H9 (cell line): ENCODE results near the gene MAGEB17. TPM values are rescaled to one million over a fixed set of nuclear protein-coding genes. Genes with fewer than 3 reads are reported as not detected.
A peak's percentile ranks its signal among the peaks of the same experiment; 100 is the strongest.

ENCODE experiments used
- DNase-seq: peaks from one replicate; pipeline ENCODE4 v3.0.0-alpha.2; 2017
- H2AFZ ChIP-seq: one replicate; pipeline ENCODE4 v1.6.1; 2013; ENCODE audit warnings: mild to moderate bottlenecking, low read length, control low read depth, moderate library complexity
- H2AK5ac ChIP-seq: 2 replicates; pipeline ENCODE4 v1.6.1; 2013; ENCODE audit warnings: low read length, control low read depth, mixed read lengths; ENCODE audit not compliant: insufficient read length
- H2BK120ac ChIP-seq: one replicate; pipeline ENCODE4 v1.6.1; 2013; ENCODE audit warnings: low read depth, mild to moderate bottlenecking, low read length, control low read depth, inconsistent platforms; ENCODE audit not compliant: poor library complexity, severe bottlenecking
- H2BK12ac ChIP-seq: 2 replicates; pipeline ENCODE4 v1.6.1; 2013; ENCODE audit warnings: low read length, control low read depth, mixed read lengths, low read depth; ENCODE audit not compliant: insufficient read length
- H2BK15ac ChIP-seq: 2 replicates; pipeline ENCODE4 v1.6.1; 2013; ENCODE audit warnings: low read depth, low read length, control low read depth
- H2BK20ac ChIP-seq: one replicate; pipeline ENCODE4 v1.6.1; 2013; ENCODE audit warnings: low read depth, mild to moderate bottlenecking, low read length, control low read depth, inconsistent platforms; ENCODE audit not compliant: poor library complexity, severe bottlenecking
- H2BK5ac ChIP-seq: 2 replicates; pipeline ENCODE4 v1.6.1; 2013; ENCODE audit warnings: low read length, control low read depth, mixed read lengths; ENCODE audit not compliant: insufficient read length
- H3K14ac ChIP-seq: 2 replicates; pipeline ENCODE4 v1.6.1; 2013; ENCODE audit warnings: low read length, control low read depth; ENCODE audit not compliant: insufficient read depth
- H3K18ac ChIP-seq: 2 replicates; pipeline ENCODE4 v1.6.1; 2013; ENCODE audit warnings: low read depth, mild to moderate bottlenecking, mixed read lengths, low read length, control low read depth; ENCODE audit not compliant: insufficient read length
- H3K23ac ChIP-seq: 2 replicates; pipeline ENCODE4 v1.6.1; 2013; ENCODE audit warnings: low read length, control low read depth, mixed read lengths, low read depth; ENCODE audit not compliant: insufficient read length
- H3K23me2 ChIP-seq: 2 replicates; pipeline ENCODE4 v1.6.1; 2013; ENCODE audit warnings: low read depth, mild to moderate bottlenecking, mixed read lengths, low read length, control low read depth; ENCODE audit not compliant: insufficient read length, poor library complexity, severe bottlenecking
- H3K27ac ChIP-seq: 2 replicates; pipeline ENCODE4 v1.5.1; 2013; ENCODE audit warnings: low read length, control low read depth, mixed read lengths, low read depth; ENCODE audit not compliant: insufficient read length
- H3K27me3 ChIP-seq: 2 replicates; pipeline ENCODE4 v1.6.1; 2013; ENCODE audit warnings: low read length, control low read depth, inconsistent platforms; ENCODE audit not compliant: insufficient read depth
- H3K4ac ChIP-seq: 2 replicates; pipeline ENCODE4 v1.6.1; 2013; ENCODE audit warnings: low read depth, mild to moderate bottlenecking, control low read depth, inconsistent platforms, low read length, moderate library complexity
- H3K4me1 ChIP-seq: 2 replicates; pipeline ENCODE4 v1.6.1; 2013; ENCODE audit warnings: low read length, control low read depth, inconsistent platforms; ENCODE audit not compliant: insufficient read depth
- H3K4me2 ChIP-seq: 2 replicates; pipeline ENCODE4 v1.6.1; 2013; ENCODE audit warnings: low read length, control low read depth, mixed read lengths; ENCODE audit not compliant: insufficient read length, insufficient read depth
- H3K56ac ChIP-seq: 2 replicates; pipeline ENCODE4 v1.6.1; 2013; ENCODE audit warnings: low read depth, mild to moderate bottlenecking, mixed read lengths, low read length, control low read depth; ENCODE audit not compliant: insufficient read length
- H3K79me1 ChIP-seq: 2 replicates; pipeline ENCODE4 v1.6.1; 2013; ENCODE audit warnings: low read depth, mild to moderate bottlenecking, moderate library complexity, low read length, control low read depth, inconsistent platforms; ENCODE audit not compliant: insufficient read depth, poor library complexity, severe bottlenecking
- H3K79me2 ChIP-seq: 2 replicates; pipeline ENCODE4 v1.6.1; 2013; ENCODE audit warnings: low read length, control low read depth, inconsistent platforms; ENCODE audit not compliant: insufficient read depth
- H3K9ac ChIP-seq: 2 replicates; pipeline ENCODE4 v1.6.1; 2013; ENCODE audit warnings: low read length, control low read depth, mixed read lengths; ENCODE audit not compliant: insufficient read length; ENCODE audit errors: extremely low read depth
- H3K9me3 ChIP-seq: one replicate; pipeline ENCODE4 v1.6.1; 2013; ENCODE audit warnings: low read depth, low read length, inconsistent platforms; ENCODE audit not compliant: control insufficient read depth
- H3T11ph ChIP-seq: one replicate; pipeline ENCODE4 v1.6.1; 2013; ENCODE audit warnings: mild to moderate bottlenecking, low read length, control low read depth, inconsistent platforms
- H4K20me1 ChIP-seq: one replicate; pipeline ENCODE4 v1.6.1; 2013; ENCODE audit not compliant: control insufficient read depth, insufficient read length, insufficient read depth
- H4K5ac ChIP-seq: 2 replicates; pipeline ENCODE4 v1.6.1; 2013; ENCODE audit warnings: low read depth, mild to moderate bottlenecking, mixed read lengths, low read length, control low read depth; ENCODE audit not compliant: insufficient read length
- H4K8ac ChIP-seq: replicated peaks from 2 replicates; pipeline ENCODE4 v1.6.1; 2013; ENCODE audit warnings: low read length, control low read depth, mixed read lengths, low read depth; ENCODE audit not compliant: insufficient read length
- H4K91ac ChIP-seq: 2 replicates; pipeline ENCODE4 v1.6.1; 2013; ENCODE audit warnings: low read depth, mild to moderate bottlenecking, moderate library complexity, mixed read lengths, low read length, control low read depth; ENCODE audit not compliant: insufficient read length
- H3K27ac Mint-ChIP-seq, 3 experiments: 2 replicates in 2 of 3; 3 replicates in 1 of 3; pipeline ENCODE4 v1.8.0; 2020 to 2021; ENCODE audit warnings: mixed read lengths in 3 of 3, mild to moderate bottlenecking in 1 of 3, moderate library complexity in 1 of 3
- H3K27me3 Mint-ChIP-seq: 2 replicates; pipeline ENCODE4 v1.8.0; 2021; ENCODE audit warnings: low read depth, mild to moderate bottlenecking, moderate library complexity, mixed read lengths
- H3K36me3 Mint-ChIP-seq, 3 experiments: 2 replicates in 2 of 3; 3 replicates in 1 of 3; pipeline ENCODE4 v1.8.0; 2020 to 2021; ENCODE audit warnings: low read depth in 3 of 3, mixed read lengths in 3 of 3; ENCODE audit not compliant: insufficient read depth in 1 of 3
- H3K4me1 Mint-ChIP-seq, 2 experiments: 2 replicates each; pipeline ENCODE4 v1.8.0; 2020; ENCODE audit warnings: mixed read lengths in 2 of 2
- H3K4me3 Mint-ChIP-seq, 2 experiments: 2 replicates in 1 of 2; 3 replicates in 1 of 2; pipeline ENCODE4 v1.8.0; 2020 to 2021; ENCODE audit warnings: mild to moderate bottlenecking in 2 of 2, mixed read lengths in 2 of 2, moderate library complexity in 1 of 2
- H3K9me3 Mint-ChIP-seq, 2 experiments: 2 replicates in 1 of 2; 3 replicates in 1 of 2; pipeline ENCODE4 v1.8.0; 2020; ENCODE audit warnings: mild to moderate bottlenecking in 2 of 2, mixed read lengths in 2 of 2, moderate library complexity in 1 of 2
- total RNA-seq: library from RNA; stranded (reverse); gene quantifications from 2 replicates; pipeline ENCODE4 v1.2.1, GENCODE V29; 2021
- TF ChIP-seq, protein P1 (sequence below): fragments of 200-600 bp; sonication (generic); conservative IDR thresholded peaks from 3 replicates; pipeline ENCODE4 v1.8.0; 2021; ENCODE audit warnings: antibody characterized with exemption, mild to moderate bottlenecking

The MAGEB17 gene
- total RNA-seq, 1 experiment from 2014 or later: 0.74 TPM

DNA sequence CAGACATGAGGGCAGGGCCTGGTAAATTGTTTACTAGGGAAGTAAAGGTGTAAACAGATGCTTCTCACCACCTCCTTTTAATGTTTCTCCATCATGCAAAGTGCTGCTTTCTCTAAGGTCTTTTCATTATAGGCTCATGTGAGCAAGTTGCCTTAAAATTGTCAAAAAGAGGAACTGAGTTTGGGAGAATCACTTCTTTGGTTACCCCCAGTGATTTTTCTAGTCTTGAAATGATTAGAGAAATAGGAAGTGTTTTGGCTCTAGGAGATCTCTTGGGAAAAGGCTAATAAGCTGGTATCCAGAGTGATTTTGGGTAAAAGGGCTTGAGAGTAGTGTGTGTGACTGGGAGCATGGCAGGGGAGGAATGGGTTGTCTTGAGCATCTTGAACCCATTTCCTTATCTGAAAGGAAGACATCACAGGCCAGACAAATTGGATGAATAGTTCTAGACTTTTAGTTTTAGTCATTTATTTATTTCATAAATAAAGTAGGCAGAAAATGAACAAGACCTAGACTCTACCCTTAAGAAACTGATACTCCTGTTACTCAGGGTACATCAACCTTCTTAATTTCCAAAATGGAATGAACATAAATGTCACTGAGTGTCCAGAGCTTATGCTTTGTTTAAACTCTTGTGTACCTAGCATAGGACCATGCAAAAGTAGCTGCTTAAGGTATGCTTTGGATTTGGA lies 29.7 kb upstream of the MAGEB17 start:
- Histone ChIP-seq H2AK5ac (no peak overlapping the region), H3K56ac (no peak overlapping the region), H2AFZ (no peak overlapping the region), H2BK15ac (no peak overlapping the region), H4K8ac (no peak overlapping the region), H3K27me3 (no peaks in the 10 kb centered on the region), H3K9ac (no peak overlapping the region), H2BK120ac (no peak overlapping the region), H3K23me2 (no peaks in the 10 kb centered on the region), H3K27ac (no peak overlapping the region), H4K91ac (no peak overlapping the region), H3K18ac (no peak overlapping the region), H3K4me2 (no peak overlapping the region), H3K79me2 (peaks cover 72% of the 10 kb centered on the region), H4K5ac (no peak overlapping the region), H3T11ph (no peak overlapping the region), H4K20me1 (no peaks in the 10 kb centered on the region), H2BK20ac (no peak overlapping the region), H2BK12ac (no peak overlapping the region), H3K4me1 (peaks cover 11% of the 10 kb centered on the region; the same call in 1 of the 2 replicates), H3K4ac (no peak overlapping the region), H3K9me3 (no peaks in the 10 kb centered on the region), H3K14ac (no peak overlapping the region), H2BK5ac (no peak overlapping the region), H3K79me1 (peaks cover 6% of the 10 kb centered on the region), H3K23ac (no peak overlapping the region)
- TF ChIP-seq, protein P1, sequence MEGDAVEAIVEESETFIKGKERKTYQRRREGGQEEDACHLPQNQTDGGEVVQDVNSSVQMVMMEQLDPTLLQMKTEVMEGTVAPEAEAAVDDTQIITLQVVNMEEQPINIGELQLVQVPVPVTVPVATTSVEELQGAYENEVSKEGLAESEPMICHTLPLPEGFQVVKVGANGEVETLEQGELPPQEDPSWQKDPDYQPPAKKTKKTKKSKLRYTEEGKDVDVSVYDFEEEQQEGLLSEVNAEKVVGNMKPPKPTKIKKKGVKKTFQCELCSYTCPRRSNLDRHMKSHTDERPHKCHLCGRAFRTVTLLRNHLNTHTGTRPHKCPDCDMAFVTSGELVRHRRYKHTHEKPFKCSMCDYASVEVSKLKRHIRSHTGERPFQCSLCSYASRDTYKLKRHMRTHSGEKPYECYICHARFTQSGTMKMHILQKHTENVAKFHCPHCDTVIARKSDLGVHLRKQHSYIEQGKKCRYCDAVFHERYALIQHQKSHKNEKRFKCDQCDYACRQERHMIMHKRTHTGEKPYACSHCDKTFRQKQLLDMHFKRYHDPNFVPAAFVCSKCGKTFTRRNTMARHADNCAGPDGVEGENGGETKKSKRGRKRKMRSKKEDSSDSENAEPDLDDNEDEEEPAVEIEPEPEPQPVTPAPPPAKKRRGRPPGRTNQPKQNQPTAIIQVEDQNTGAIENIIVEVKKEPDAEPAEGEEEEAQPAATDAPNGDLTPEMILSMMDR: no peak
- Mint-ChIP-seq H3K4me3 (no peak overlapping the region; a peak in 1 of 5 replicates), H3K27me3 (no peaks in the 10 kb centered on the region), H3K27ac (peak overlapping the region in 2 of 3 experiments; percentile 4 to 45; a peak in 2 of 7 replicates), H3K9me3 (no peaks in the 10 kb centered on the region), H3K36me3 (peaks cover 3 to 23% (median 6%) of the 10 kb centered on the region in 3 experiments; a peak in 6 of 7 replicates), H3K4me1 (peaks cover 23 to 27% of the 10 kb centered on the region in 2 experiments)
- no peak for DNase-seq
